ENCODE results near the gene SOX5. TPM values are rescaled to one million over a fixed set of nuclear protein-coding genes. Genes with fewer than 3 reads are reported as not detected.
"Not testable (repeated sequence)": the region's sequence is repeated elsewhere in the genome, so short reads cannot be mapped to it uniquely, and the experiment has no call there.

Gene SOX5
- total and polyA plus RNA-seq, 9 donors = 1.6 to 7.3 (median 2.5) TPM

DNA sequence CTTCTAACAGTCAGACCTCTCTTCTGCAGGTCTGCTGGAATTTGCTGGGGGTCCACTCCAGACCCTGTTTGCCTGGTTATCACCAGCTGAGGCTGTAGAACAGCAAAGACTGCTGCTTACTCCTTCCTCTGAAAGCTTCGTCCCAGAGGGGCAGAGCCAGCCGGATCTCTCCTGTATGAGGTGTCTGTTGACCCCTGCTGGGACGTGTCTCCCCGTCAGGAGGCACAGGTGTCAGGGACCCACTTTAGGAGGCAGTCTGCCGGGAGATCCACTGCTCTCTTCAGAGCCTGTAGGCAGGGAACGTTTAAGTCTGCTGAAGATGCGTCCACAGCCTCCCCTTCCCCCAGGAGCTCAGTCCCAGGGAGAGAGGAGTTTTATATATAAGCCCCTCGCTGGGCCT lies 125.1 kb downstream of the SOX5 start:
- Histone ChIP-seq H3K27me3 (ENCODE audit: control insufficient read depth, insufficient read depth, low read length) (no peaks in the 10 kb centered on the region), H3K36me3 (ENCODE audit: control insufficient read depth, insufficient read depth, low read length) (no peaks in the 10 kb centered on the region), H3K4me3 (ENCODE audit: low read length) (no peak overlapping the region), H3K9me3 (replicated peaks; ENCODE audit: control insufficient read depth, low read depth, low read length) (no peaks in the 10 kb centered on the region), H3K4me1 (ENCODE audit: control insufficient read depth, insufficient read depth, low read length) (no peaks in the 10 kb centered on the region), H3K27ac (ENCODE audit: low read length) (no peak overlapping the region)
- no peak for DNase-seq
- 93% methylated on average over 5 of the region's 8 CpGs for WGBS (ENCODE audit: insufficient coverage)

DNA sequence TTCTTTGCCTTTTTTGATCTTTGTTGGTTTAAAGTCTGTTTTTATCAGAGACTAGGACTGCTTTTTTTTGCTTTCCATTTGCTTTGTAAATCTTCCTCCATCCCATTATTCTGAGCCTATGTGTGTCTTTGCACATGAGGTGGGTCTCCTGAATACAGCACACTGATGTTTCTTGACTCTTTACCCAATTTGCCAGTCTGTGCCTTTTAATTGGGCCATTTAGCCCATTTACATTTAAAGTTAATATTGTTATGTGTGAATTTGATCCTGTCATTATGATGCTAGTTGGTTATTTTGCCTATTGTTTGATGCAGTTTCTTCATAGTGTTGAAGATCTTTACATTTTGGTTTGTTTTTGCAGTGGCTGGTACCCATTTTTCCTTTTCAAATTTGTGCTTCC lies 126.6 kb downstream of the SOX5 start:
- H3K4me1 ChIP-seq (ENCODE audit: control insufficient read depth, insufficient read depth, low read length); DNase-seq; H3K4me3 ChIP-seq (ENCODE audit: low read length); H3K9me3 ChIP-seq (replicated peaks; ENCODE audit: control insufficient read depth, low read depth, low read length); H3K36me3 ChIP-seq (ENCODE audit: control insufficient read depth, insufficient read depth, low read length); H3K27me3 ChIP-seq (ENCODE audit: control insufficient read depth, insufficient read depth, low read length); H3K27ac ChIP-seq (ENCODE audit: low read length): not testable (repeated sequence)

DNA sequence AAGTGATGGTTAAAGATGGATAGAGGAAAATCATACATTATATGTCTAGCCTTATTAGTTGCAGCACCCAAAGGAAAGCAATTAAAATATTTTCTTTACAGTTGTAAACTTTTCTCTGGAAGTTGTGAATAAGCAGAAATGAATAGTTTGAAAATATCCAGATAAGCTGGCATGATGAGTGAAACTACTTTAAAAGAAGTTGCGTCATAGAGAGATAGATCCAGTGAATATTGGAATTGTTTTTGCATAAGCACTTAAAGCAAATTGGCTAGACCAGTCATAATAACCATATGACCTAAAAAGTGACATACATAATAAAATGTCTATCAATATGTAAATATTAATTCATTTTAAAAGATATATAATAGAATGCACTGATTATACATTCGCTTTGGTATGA lies 132.1 kb downstream of the SOX5 start:
- Histone ChIP-seq H3K4me3 (ENCODE audit: low read length) (no peak overlapping the region), H3K36me3 (ENCODE audit: control insufficient read depth, insufficient read depth, low read length) (no peaks in the 10 kb centered on the region), H3K9me3 (replicated peaks; ENCODE audit: control insufficient read depth, low read depth, low read length) (no peaks in the 10 kb centered on the region), H3K27ac (ENCODE audit: low read length) (no peak overlapping the region), H3K4me1 (ENCODE audit: control insufficient read depth, insufficient read depth, low read length) (no peaks in the 10 kb centered on the region), H3K27me3 (ENCODE audit: control insufficient read depth, insufficient read depth, low read length) (no peaks in the 10 kb centered on the region)
- no CpG with 5 or more reads among the region's 2 CpGs for WGBS (ENCODE audit: insufficient coverage)
- DNase-seq = no peak

DNA sequence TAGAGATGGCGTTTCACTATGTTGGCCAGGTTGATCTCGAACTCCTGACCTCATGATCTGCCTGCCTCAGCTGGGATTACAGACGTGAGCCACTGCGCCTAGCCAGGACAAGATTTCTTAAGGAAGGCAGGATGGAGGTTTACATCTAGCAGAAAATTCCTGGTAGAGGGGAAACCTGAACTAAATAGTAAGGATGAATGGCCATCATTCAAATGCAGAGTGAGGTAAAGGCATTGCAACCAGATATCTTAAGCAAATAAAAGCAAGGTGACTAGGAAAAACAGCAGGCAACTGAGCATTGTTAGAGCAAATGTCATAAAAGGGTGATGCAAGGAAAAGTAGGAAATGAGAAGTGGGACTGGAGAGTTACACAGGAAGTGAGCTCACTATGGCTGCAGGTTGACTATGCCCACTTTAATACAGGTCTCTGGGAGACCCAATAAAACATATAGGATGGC lies 133.0 kb downstream of the SOX5 start:
- 88% methylated on average over 4 of the region's 4 CpGs for WGBS (ENCODE audit: insufficient coverage)
- H3K27me3 ChIP-seq (ENCODE audit: control insufficient read depth, insufficient read depth, low read length) = no peaks in the 10 kb centered on the region
- no peaks in the 10 kb centered on the region for H3K36me3 ChIP-seq (ENCODE audit: control insufficient read depth, insufficient read depth, low read length)
- H3K4me3 ChIP-seq (ENCODE audit: low read length) = no peak overlapping the region
- H3K4me1 ChIP-seq (ENCODE audit: control insufficient read depth, insufficient read depth, low read length) = no peaks in the 10 kb centered on the region
- no peak overlapping the region for H3K27ac ChIP-seq (ENCODE audit: low read length)
- no peaks in the 10 kb centered on the region for H3K9me3 ChIP-seq (replicated peaks; ENCODE audit: control insufficient read depth, low read depth, low read length)
- no peak for DNase-seq

DNA sequence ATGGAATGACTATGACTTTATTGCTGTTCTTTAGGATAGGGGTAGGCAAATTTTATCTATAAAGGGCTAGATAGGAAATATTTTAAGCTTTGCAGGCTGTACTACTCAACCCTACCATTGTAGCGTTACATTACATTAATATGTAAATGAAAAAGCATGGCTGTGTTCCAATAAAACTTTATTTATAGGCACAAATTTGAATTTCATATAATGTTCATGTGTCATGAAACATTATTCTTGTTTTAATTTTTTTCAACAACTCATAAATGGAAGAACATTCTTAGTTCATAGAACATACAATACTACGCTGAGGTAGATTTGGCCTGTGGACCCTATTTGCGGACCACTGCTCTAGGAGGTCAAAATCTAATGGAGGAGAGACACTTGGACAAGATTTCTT lies 133.7 kb downstream of the SOX5 start:
- H3K36me3 ChIP-seq (ENCODE audit: control insufficient read depth, insufficient read depth, low read length) = no peaks in the 10 kb centered on the region
- no peak overlapping the region for H3K4me3 ChIP-seq (ENCODE audit: low read length)
- no peaks in the 10 kb centered on the region for H3K9me3 ChIP-seq (replicated peaks; ENCODE audit: control insufficient read depth, low read depth, low read length)
- no peaks in the 10 kb centered on the region for H3K27me3 ChIP-seq (ENCODE audit: control insufficient read depth, insufficient read depth, low read length)
- H3K4me1 ChIP-seq (ENCODE audit: control insufficient read depth, insufficient read depth, low read length) = no peaks in the 10 kb centered on the region
- no peak for DNase-seq
- WGBS (ENCODE audit: insufficient coverage) = no CpG with 5 or more reads among the region's 3 CpGs
- H3K27ac ChIP-seq (ENCODE audit: low read length) = no peak overlapping the region

DNA sequence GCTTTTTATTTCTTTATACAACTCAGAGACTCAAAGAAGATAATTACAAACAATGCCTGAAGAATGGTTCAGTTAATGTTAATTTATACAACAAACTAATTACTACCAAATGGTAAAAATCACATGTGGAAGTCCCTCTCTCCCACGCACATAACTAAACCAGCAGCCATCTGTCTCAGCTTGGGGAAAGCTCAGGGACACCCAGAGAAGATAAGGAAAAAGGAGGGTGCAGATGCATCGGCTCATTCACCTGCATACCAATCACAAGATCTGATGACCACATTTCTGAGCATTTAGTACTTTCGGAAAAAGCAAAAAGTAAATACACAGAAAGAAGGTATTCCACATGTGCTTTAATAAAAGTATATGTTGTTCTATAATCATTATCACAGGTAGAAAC lies 136.3 kb downstream of the SOX5 start:
- no peak overlapping the region for H3K27ac ChIP-seq (ENCODE audit: low read length)
- DNase-seq = no peak
- no peak overlapping the region for H3K4me3 ChIP-seq (ENCODE audit: low read length)
- H3K27me3 ChIP-seq (ENCODE audit: control insufficient read depth, insufficient read depth, low read length) = no peaks in the 10 kb centered on the region
- H3K9me3 ChIP-seq (replicated peaks; ENCODE audit: control insufficient read depth, low read depth, low read length) = no peaks in the 10 kb centered on the region
- peaks cover 3% of the 10 kb centered on the region for H3K4me1 ChIP-seq (ENCODE audit: control insufficient read depth, insufficient read depth, low read length)
- WGBS (ENCODE audit: insufficient coverage) = no CpG with 5 or more reads among the region's 3 CpGs
- no peaks in the 10 kb centered on the region for H3K36me3 ChIP-seq (ENCODE audit: control insufficient read depth, insufficient read depth, low read length)

DNA sequence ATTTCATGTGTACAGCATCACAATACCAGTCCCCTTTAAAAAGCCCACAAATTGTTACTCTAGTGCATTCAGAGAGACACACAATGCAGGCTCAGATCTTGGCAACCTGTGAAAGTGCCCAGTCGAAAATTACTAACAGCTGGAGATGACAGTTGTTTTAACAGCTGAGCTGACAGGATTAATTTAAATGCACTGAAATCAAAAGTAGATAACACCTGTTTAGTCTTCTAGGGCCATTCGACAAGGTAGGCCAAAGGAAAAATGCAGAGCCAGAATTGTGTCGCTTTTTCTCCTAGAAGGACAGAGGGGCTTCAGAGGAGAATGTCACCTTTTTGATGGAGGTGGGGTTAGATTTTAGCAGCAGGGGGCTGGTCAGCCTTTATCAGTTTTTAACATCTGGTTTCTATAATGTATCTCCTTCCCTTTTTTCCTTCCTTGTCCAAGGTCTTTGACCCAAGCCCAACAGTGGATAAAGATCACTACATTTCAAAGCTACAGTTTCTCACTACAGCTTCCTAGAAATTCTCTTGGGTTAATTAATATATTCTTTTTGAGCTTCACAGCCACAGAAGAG lies 139.1 kb downstream of the SOX5 start:
- DNase-seq = peak; percentile 39
- Histone ChIP-seq H3K36me3 (ENCODE audit: control insufficient read depth, insufficient read depth, low read length) (no peaks in the 10 kb centered on the region), H3K27me3 (ENCODE audit: control insufficient read depth, insufficient read depth, low read length) (no peaks in the 10 kb centered on the region), H3K9me3 (replicated peaks; ENCODE audit: control insufficient read depth, low read depth, low read length) (no peaks in the 10 kb centered on the region), H3K4me3 (ENCODE audit: low read length) (no peak overlapping the region), H3K27ac (ENCODE audit: low read length) (no peak overlapping the region), H3K4me1 (ENCODE audit: control insufficient read depth, insufficient read depth, low read length) (peaks cover 3% of the 10 kb centered on the region)
- 37% methylated on average over 2 of the region's 3 CpGs for WGBS (ENCODE audit: insufficient coverage)

DNA sequence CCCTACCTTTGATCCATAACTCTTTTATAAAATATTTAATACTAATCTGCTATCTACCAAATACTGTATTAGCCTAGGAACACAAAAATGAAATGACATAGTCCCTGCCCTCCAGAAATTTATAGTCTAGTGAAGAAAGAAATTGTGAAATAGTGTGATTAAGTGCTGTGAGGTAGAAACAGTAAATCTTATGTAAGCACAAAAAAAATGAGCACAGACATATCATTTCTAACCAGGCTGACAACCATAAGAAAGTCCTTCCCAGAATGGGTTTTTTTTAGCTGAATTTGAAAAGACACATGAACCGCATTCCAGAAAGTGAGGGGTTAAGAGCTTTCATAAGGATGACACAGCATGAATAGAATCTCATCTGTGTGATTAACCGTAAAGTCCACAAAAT lies 145.9 kb downstream of the SOX5 start:
- no peaks in the 10 kb centered on the region for H3K36me3 ChIP-seq (ENCODE audit: control insufficient read depth, insufficient read depth, low read length)
- H3K27ac ChIP-seq (ENCODE audit: low read length) = no peak overlapping the region
- H3K4me3 ChIP-seq (ENCODE audit: low read length) = no peak overlapping the region
- no peaks in the 10 kb centered on the region for H3K4me1 ChIP-seq (ENCODE audit: control insufficient read depth, insufficient read depth, low read length)
- H3K9me3 ChIP-seq (replicated peaks; ENCODE audit: control insufficient read depth, low read depth, low read length) = no peaks in the 10 kb centered on the region
- WGBS (ENCODE audit: insufficient coverage) = no CpG with 5 or more reads among the region's 2 CpGs
- no peaks in the 10 kb centered on the region for H3K27me3 ChIP-seq (ENCODE audit: control insufficient read depth, insufficient read depth, low read length)
- DNase-seq = no peak

DNA sequence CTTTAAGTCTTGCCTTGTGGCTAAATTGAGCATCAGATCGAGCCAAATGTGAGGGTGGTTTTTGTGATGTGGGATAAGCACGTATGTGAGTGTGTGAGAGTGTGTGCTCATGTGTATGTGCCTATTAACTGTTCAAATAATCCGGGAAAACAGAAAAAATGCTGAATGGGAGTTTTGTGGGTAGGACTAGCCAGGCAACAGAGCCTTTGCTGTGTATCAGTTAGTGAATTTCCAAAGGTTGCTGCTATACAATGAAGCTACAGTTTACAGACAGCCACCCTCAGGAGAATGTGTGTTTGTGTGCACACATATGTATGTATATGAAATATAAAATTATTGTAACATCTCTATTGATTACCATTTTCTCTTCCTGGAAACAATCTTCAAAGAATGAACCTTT lies 154.0 kb downstream of the SOX5 start:
- 85% methylated on average over 3 of the region's 3 CpGs for WGBS (ENCODE audit: insufficient coverage)
- Histone ChIP-seq H3K27ac (ENCODE audit: low read length) (no peak overlapping the region), H3K4me3 (ENCODE audit: low read length) (no peak overlapping the region), H3K4me1 (ENCODE audit: control insufficient read depth, insufficient read depth, low read length) (no peaks in the 10 kb centered on the region), H3K36me3 (ENCODE audit: control insufficient read depth, insufficient read depth, low read length) (no peaks in the 10 kb centered on the region), H3K27me3 (ENCODE audit: control insufficient read depth, insufficient read depth, low read length) (no peaks in the 10 kb centered on the region), H3K9me3 (replicated peaks; ENCODE audit: control insufficient read depth, low read depth, low read length) (no peaks in the 10 kb centered on the region)
- DNase-seq = no peak

DNA sequence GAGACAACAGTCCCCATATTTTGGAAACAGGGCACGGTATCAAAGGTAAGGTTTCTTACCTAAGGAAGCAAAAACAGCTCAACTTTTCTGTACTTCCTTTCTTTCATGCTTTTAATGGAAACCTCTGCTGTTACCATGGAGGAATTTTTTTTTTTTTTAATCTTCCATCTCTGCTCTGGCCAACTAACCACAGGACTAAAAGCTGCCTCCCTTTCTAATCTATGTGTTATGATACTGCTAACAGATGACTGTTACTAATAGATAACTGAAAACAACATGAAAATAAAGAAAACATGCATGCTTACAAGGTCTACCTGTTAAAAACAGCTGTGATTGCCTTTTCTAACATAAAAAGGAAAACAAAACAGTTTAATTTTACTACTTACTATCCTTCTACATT lies 168.4 kb downstream of the SOX5 start:
- H3K27ac ChIP-seq (ENCODE audit: low read length) = no peak overlapping the region
- WGBS (ENCODE audit: insufficient coverage) = no CpG with 5 or more reads among the region's 1 CpG
- no peak overlapping the region for H3K4me3 ChIP-seq (ENCODE audit: low read length)
- H3K4me1 ChIP-seq (ENCODE audit: control insufficient read depth, insufficient read depth, low read length) = no peaks in the 10 kb centered on the region
- H3K9me3 ChIP-seq (replicated peaks; ENCODE audit: control insufficient read depth, low read depth, low read length) = no peaks in the 10 kb centered on the region
- peak; percentile 15 for DNase-seq
- no peaks in the 10 kb centered on the region for H3K36me3 ChIP-seq (ENCODE audit: control insufficient read depth, insufficient read depth, low read length)
- H3K27me3 ChIP-seq (ENCODE audit: control insufficient read depth, insufficient read depth, low read length) = no peaks in the 10 kb centered on the region

DNA sequence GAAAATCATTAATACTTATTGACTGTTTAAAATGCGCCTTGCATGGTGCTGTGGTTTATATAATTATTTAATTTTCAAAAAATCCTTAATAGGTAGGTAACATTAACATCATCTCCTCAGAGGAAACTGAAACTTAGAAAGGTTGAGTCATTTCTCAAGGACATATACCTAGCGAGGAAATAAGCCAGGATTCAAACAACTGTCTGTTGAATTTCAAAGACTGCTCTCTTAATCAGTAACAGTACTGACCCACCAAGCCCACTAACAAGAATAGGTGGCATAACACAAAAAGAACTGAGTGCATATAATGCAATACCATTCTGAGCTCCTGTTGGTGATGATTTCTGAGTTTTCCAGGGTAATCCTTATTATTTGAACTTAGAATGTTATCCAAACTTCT lies 174.3 kb downstream of the SOX5 start:
- H3K4me3 ChIP-seq (ENCODE audit: low read length) = no peak overlapping the region
- H3K36me3 ChIP-seq (ENCODE audit: control insufficient read depth, insufficient read depth, low read length) = no peaks in the 10 kb centered on the region
- H3K4me1 ChIP-seq (ENCODE audit: control insufficient read depth, insufficient read depth, low read length) = no peaks in the 10 kb centered on the region
- no peaks in the 10 kb centered on the region for H3K9me3 ChIP-seq (replicated peaks; ENCODE audit: control insufficient read depth, low read depth, low read length)
- no peak for DNase-seq
- no peak overlapping the region for H3K27ac ChIP-seq (ENCODE audit: low read length)
- WGBS (ENCODE audit: insufficient coverage) = no CpG with 5 or more reads among the region's 2 CpGs
- no peaks in the 10 kb centered on the region for H3K27me3 ChIP-seq (ENCODE audit: control insufficient read depth, insufficient read depth, low read length)

All from muscle of leg (tissue), 11 donors.